HepG2 (cell line): Measurements from ENCODE around the gene SLC26A5. TPM values are rescaled to one million over a fixed set of nuclear protein-coding genes. Genes with fewer than 3 reads are reported as not detected.

ENCODE experiments used
- CEBPG ChIP-seq: IDR thresholded peaks from 2 replicates; pipeline ENCODE4 v1.6.1; 2016
- ELF3 ChIP-seq: IDR thresholded peaks from 2 replicates; pipeline ENCODE4 v1.6.1; 2016; ENCODE audit warnings: missing genetic modification reagents, missing compliant biosample characterization
- FOXJ3 ChIP-seq: sonication (generic); formaldehyde crosslinking; IDR thresholded peaks from 2 replicates; pipeline ENCODE4 v1.4.0; 2020; ENCODE audit warnings: missing genetic modification reagents, mild to moderate bottlenecking, borderline replicate concordance
- KLF12 ChIP-seq: sonication (generic); formaldehyde crosslinking; IDR thresholded peaks from 2 replicates; pipeline ENCODE4 v1.4.0; 2020; ENCODE audit warnings: missing genetic modification reagents, borderline replicate concordance
- POGK ChIP-seq: sonication (generic); formaldehyde crosslinking; conservative IDR thresholded peaks from 2 replicates; pipeline ENCODE4 v1.8.0; 2022; ENCODE audit warnings: mild to moderate bottlenecking, moderate library complexity, missing genetic modification reagents
- POLR2G ChIP-seq: fragments of 200-400 bp; formaldehyde crosslinking; IDR thresholded peaks from 2 replicates; pipeline ENCODE4 v1.6.1; 2018; ENCODE audit warnings: mild to moderate bottlenecking, low read depth, low read length, moderate library complexity
- RFX3 ChIP-seq: IDR thresholded peaks from 2 replicates; pipeline ENCODE4 v1.6.1; 2016; ENCODE audit warnings: missing biosample characterization, missing genetic modification reagents
- U2AF2 ChIP-seq: fragments of 200-400 bp; formaldehyde crosslinking; IDR thresholded peaks from 2 replicates; pipeline ENCODE4 v1.6.1; 2017; ENCODE audit warnings: low read depth, mild to moderate bottlenecking, low read length
- ZC3H4 ChIP-seq: sonication (generic); formaldehyde crosslinking; IDR thresholded peaks from 2 replicates; pipeline ENCODE4 v1.4.0; 2020; ENCODE audit warnings: missing genetic modification reagents, borderline replicate concordance
- ZNF10 ChIP-seq: sonication (generic); formaldehyde crosslinking; IDR thresholded peaks from 2 replicates; pipeline ENCODE4 v1.4.0; 2020; ENCODE audit warnings: mild to moderate bottlenecking, low read depth, missing genetic modification reagents, borderline replicate concordance
- ZNF598 ChIP-seq: sonication (generic); formaldehyde crosslinking; IDR thresholded peaks from 2 replicates; pipeline ENCODE4 v1.5.1; 2020; ENCODE audit warnings: mild to moderate bottlenecking, missing genetic modification reagents, borderline replicate concordance
- ZNF670 ChIP-seq: sonication (generic); formaldehyde crosslinking; IDR thresholded peaks from 2 replicates; pipeline ENCODE4 v1.8.0; 2022; ENCODE audit warnings: mild to moderate bottlenecking, missing genetic modification reagents, borderline replicate concordance
- ZNF678 ChIP-seq: sonication (generic); formaldehyde crosslinking; IDR thresholded peaks from 2 replicates; pipeline ENCODE4 v1.4.0; 2020; ENCODE audit warnings: mild to moderate bottlenecking, missing genetic modification reagents
- polyA plus RNA-seq, 8 experiments: library from polyadenylated mRNA; depleted of rRNA in 3 of 8; stranded (reverse) in 7 of 8; unstranded in 1 of 8; fragments of >200 nt; fragmentation: Illumina TruSeq in 4 of 8; extraction: Trizol in 4 of 8; gene quantifications; 2 replicates each; pipeline versions ENCODE4 v1.2.1 to v1.2.3, GENCODE V29; 2011 to 2016; ENCODE audit warnings: low read depth in 4 of 8, missing spikeins in 1 of 8, mixed read lengths in 1 of 8; ENCODE audit not compliant: insufficient read depth in 1 of 8
- total RNA-seq, 5 experiments: library from RNA; depleted of rRNA; stranded (reverse); fragments of >200 nt; fragmentation: Illumina TruSeq; extraction: Trizol; gene quantifications; 2 replicates each; pipeline ENCODE4 v1.2.3, GENCODE V29; 2016; ENCODE audit warnings: low read depth in 1 of 5
- TF ChIP-seq, protein P1 (sequence below): sonication (generic); formaldehyde crosslinking; IDR thresholded peaks from 2 replicates; pipeline ENCODE4 v1.4.0; 2020; ENCODE audit warnings: mild to moderate bottlenecking, missing genetic modification reagents
- TF ChIP-seq, protein P2 (sequence below): sonication (generic); formaldehyde crosslinking; IDR thresholded peaks from 2 replicates; pipeline ENCODE4 v1.4.0; 2020; ENCODE audit warnings: missing genetic modification reagents
- TF ChIP-seq, protein P3 (sequence below): sonication (generic); formaldehyde crosslinking; IDR thresholded peaks from 2 replicates; pipeline ENCODE4 v1.4.0; 2020; ENCODE audit warnings: low read depth, mild to moderate bottlenecking, missing genetic modification reagents

SLC26A5 gene
- total and polyA plus RNA-seq, 2 of the 13 experiments (the other 11 are each of a cell fraction or from before 2014, with no cell fraction given) = 0.08 to 0.11 TPM

DNA sequence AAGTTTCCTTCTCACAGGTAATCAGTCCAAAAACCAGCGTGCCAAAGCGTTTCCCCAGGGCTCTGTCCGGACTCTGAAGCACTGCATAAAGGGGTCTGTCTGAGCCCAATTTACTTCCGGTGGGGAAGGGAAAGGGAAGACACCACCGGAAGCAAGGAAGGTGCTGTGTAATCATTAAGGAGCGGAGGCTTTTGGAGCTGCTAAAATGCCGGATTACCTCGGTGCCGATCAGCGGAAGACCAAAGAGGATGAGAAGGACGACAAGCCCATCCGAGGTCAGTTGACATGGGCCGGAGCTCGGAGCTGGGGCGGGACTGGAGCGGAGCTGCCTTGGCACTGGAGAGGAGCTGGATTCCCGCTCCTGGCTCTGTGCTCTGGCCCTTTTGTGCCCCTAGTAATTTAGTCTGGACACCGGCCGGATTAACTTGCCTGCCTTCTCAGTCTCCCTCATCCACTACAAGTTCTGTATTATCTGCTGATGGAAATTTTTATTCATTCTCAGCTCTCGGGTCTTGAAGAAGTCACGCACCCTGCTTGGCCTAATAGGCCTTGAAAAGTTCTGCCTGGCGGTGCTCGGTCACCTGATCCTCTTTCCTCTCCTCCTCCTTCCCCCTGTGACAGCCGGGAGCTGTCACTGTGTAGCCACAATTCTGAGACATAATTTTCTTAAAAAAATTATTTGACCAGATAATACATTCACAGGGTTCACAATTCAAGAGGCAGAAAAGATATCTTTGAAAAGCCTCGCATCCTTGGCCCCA is 98.3 kb downstream of the SLC26A5 start, which contains the start of gene PSMC2 (continued):
- TF ChIP-seq ZC3H4 (CRISPR knock-in tag) (no peak), RFX3 (no peak), ZNF670 (CRISPR knock-in tag) (no peak), ELF3 (CRISPR knock-in tag) (peak; percentile 66), KLF12 (CRISPR knock-in tag) (no peak), FOXJ3 (CRISPR knock-in tag) (no peak), CEBPG (peak; percentile 54), ZNF598 (CRISPR knock-in tag) (no peak; the same call in 1 of the 2 replicates), ZNF678 (CRISPR knock-in tag) (no peak), ZNF10 (CRISPR knock-in tag) (no peak), POGK (CRISPR knock-in tag) (no peak), POLR2G (peak; percentile 95), U2AF2 (no peak)
- TF ChIP-seq, protein P1, sequence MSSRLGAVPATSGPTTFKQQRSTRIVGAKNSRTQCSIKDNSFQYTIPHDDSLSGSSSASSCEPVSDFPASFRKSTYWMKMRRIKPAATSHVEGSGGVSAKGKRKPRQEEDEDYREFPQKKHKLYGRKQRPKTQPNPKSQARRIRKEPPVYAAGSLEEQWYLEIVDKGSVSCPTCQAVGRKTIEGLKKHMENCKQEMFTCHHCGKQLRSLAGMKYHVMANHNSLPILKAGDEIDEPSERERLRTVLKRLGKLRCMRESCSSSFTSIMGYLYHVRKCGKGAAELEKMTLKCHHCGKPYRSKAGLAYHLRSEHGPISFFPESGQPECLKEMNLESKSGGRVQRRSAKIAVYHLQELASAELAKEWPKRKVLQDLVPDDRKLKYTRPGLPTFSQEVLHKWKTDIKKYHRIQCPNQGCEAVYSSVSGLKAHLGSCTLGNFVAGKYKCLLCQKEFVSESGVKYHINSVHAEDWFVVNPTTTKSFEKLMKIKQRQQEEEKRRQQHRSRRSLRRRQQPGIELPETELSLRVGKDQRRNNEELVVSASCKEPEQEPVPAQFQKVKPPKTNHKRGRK (CRISPR knock-in tag) = no peak
- TF ChIP-seq, protein P2, sequence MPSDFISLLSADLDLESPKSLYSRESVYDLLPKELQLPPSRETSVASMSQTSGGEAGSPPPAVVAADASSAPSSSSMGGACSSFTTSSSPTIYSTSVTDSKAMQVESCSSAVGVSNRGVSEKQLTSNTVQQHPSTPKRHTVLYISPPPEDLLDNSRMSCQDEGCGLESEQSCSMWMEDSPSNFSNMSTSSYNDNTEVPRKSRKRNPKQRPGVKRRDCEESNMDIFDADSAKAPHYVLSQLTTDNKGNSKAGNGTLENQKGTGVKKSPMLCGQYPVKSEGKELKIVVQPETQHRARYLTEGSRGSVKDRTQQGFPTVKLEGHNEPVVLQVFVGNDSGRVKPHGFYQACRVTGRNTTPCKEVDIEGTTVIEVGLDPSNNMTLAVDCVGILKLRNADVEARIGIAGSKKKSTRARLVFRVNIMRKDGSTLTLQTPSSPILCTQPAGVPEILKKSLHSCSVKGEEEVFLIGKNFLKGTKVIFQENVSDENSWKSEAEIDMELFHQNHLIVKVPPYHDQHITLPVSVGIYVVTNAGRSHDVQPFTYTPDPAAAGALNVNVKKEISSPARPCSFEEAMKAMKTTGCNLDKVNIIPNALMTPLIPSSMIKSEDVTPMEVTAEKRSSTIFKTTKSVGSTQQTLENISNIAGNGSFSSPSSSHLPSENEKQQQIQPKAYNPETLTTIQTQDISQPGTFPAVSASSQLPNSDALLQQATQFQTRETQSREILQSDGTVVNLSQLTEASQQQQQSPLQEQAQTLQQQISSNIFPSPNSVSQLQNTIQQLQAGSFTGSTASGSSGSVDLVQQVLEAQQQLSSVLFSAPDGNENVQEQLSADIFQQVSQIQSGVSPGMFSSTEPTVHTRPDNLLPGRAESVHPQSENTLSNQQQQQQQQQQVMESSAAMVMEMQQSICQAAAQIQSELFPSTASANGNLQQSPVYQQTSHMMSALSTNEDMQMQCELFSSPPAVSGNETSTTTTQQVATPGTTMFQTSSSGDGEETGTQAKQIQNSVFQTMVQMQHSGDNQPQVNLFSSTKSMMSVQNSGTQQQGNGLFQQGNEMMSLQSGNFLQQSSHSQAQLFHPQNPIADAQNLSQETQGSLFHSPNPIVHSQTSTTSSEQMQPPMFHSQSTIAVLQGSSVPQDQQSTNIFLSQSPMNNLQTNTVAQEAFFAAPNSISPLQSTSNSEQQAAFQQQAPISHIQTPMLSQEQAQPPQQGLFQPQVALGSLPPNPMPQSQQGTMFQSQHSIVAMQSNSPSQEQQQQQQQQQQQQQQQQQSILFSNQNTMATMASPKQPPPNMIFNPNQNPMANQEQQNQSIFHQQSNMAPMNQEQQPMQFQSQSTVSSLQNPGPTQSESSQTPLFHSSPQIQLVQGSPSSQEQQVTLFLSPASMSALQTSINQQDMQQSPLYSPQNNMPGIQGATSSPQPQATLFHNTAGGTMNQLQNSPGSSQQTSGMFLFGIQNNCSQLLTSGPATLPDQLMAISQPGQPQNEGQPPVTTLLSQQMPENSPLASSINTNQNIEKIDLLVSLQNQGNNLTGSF (CRISPR knock-in tag) = no peak
- TF ChIP-seq, protein P3, sequence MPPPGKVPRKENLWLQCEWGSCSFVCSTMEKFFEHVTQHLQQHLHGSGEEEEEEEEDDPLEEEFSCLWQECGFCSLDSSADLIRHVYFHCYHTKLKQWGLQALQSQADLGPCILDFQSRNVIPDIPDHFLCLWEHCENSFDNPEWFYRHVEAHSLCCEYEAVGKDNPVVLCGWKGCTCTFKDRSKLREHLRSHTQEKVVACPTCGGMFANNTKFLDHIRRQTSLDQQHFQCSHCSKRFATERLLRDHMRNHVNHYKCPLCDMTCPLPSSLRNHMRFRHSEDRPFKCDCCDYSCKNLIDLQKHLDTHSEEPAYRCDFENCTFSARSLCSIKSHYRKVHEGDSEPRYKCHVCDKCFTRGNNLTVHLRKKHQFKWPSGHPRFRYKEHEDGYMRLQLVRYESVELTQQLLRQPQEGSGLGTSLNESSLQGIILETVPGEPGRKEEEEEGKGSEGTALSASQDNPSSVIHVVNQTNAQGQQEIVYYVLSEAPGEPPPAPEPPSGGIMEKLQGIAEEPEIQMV (CRISPR knock-in tag) = no peak
